ENCODE results near the gene PAX9. TPM values are rescaled to one million over a fixed set of nuclear protein-coding genes. Genes with fewer than 3 reads are reported as not detected.

The PAX9 gene
- total RNA-seq, 4 donors from 2014 or later: 0.81 to 11.4 (median 3.0) TPM

- Histone ChIP-seq H3K4me1 (peaks cover 14 to 15% of the 10 kb centered on the region in 2 donors), H3K27ac (no peak overlapping the region), H3K9me3 (no peaks in the 10 kb centered on the region), H3K36me3 (no peaks in the 10 kb centered on the region), H3K27me3 (peaks cover 11% of the 10 kb centered on the region), H3K4me3 (replicated peaks in 1 of 3) (peak overlapping the region in 2 of 3 donors; percentile 35 to 43)
- intact Hi-C loops (cut with DNase I): no loop called here
- TF ChIP-seq CTCF (IDR thresholded peaks at IDR 0.05): peak in 1 of 6 experiments; percentile 21
- TF ChIP-seq POLR2A (IDR thresholded peaks at IDR 0.05): no peak
- peak; percentile 48 to 54 for DNase-seq
- WGBS, 2 donors: 19 to 35% methylated on average over 7 to 25 of the region's 55 CpGs
Observed at GRCh38 chr14:36646664-36647416, 14.8 kb upstream of the PAX9 start.

- Histone ChIP-seq H3K9me3 (no peaks in the 10 kb centered on the region), H3K27ac (no peak overlapping the region), H3K27me3 (peaks cover 11% of the 10 kb centered on the region), H3K4me3 (replicated peaks in 1 of 3) (peak overlapping the region; percentile 18 to 43 (median 35)), H3K36me3 (no peaks in the 10 kb centered on the region), H3K4me1 (peaks cover 14 to 15% of the 10 kb centered on the region in 2 donors)
- DNase-seq: no peak
- no CpG with 5 or more reads among the region's 34 CpGs for WGBS, 2 donors
- TF ChIP-seq POLR2A (IDR thresholded peaks at IDR 0.05) (no peak), CTCF (IDR thresholded peaks at IDR 0.05) (no peak)
- intact Hi-C loops (cut with DNase I): no loop called here
Observed at GRCh38 chr14:36647417-36647823, 14.2 kb upstream of the PAX9 start.

GRCh38 chr14:36647824-36648753 lies 13.6 kb upstream of the PAX9 start:
- Histone ChIP-seq H3K36me3 (no peaks in the 10 kb centered on the region), H3K4me3 (replicated peaks in 1 of 3) (peak overlapping the region; percentile 18 to 43 (median 35)), H3K27ac (no peak overlapping the region), H3K9me3 (no peaks in the 10 kb centered on the region), H3K27me3 (peaks cover 11% of the 10 kb centered on the region), H3K4me1 (peaks cover 14 to 15% of the 10 kb centered on the region in 2 donors)
- intact Hi-C loops (cut with DNase I): no loop called here
- TF ChIP-seq POLR2A (IDR thresholded peaks at IDR 0.05) (no peak), CTCF (IDR thresholded peaks at IDR 0.05) (peak in 4 of 6 experiments; percentile 15 to 47 (median 40))
- DNase-seq: peak; percentile 46 to 52
- 9 to 10% methylated on average over 29 to 38 of the region's 62 CpGs for WGBS, 2 donors

GRCh38 chr14:36649872-36650650 lies 11.6 kb upstream of the PAX9 start:
- Histone ChIP-seq H3K27me3 (peaks cover 24% of the 10 kb centered on the region), H3K27ac (no peak overlapping the region), H3K36me3 (no peaks in the 10 kb centered on the region), H3K4me1 (peaks cover 14 to 15% of the 10 kb centered on the region in 2 donors), H3K4me3 (replicated peaks in 1 of 3) (no peak overlapping the region), H3K9me3 (no peaks in the 10 kb centered on the region)
- intact Hi-C loops (cut with DNase I): no loop called here
- TF ChIP-seq POLR2A (IDR thresholded peaks at IDR 0.05) (no peak), CTCF (IDR thresholded peaks at IDR 0.05) (no peak)
- no peak for DNase-seq
- 57 to 75% methylated on average over 4 of the region's 4 CpGs for WGBS, 2 donors

Measured in thyroid gland (tissue), 4 donors.